ENCODE measurements around the gene ZCCHC14.
"Not testable (repeated sequence)": the region's sequence is repeated elsewhere in the genome, so short reads cannot be mapped to it uniquely, and the experiment has no call there.

The ZCCHC14 gene

DNA sequence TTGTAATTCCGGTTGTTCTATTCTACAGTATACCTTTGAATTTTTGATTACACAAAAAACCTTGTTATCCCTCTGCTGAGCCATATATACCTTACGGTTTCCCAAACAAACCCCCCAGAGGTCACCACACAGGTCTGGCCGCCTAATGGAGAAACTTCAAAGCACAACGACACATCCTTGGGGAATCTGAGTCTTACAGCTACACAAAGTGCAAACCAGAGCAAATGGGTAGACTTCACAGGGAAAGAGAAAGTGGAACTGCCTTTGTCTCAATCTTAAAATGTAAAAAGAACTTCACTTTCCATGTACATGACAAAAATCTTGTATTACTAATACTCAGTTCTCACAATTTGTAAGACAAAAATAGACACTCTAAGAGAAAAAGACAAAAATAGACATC is 111.9 kb downstream of the ZCCHC14 start:
- TF ChIP-seq, protein P1, sequence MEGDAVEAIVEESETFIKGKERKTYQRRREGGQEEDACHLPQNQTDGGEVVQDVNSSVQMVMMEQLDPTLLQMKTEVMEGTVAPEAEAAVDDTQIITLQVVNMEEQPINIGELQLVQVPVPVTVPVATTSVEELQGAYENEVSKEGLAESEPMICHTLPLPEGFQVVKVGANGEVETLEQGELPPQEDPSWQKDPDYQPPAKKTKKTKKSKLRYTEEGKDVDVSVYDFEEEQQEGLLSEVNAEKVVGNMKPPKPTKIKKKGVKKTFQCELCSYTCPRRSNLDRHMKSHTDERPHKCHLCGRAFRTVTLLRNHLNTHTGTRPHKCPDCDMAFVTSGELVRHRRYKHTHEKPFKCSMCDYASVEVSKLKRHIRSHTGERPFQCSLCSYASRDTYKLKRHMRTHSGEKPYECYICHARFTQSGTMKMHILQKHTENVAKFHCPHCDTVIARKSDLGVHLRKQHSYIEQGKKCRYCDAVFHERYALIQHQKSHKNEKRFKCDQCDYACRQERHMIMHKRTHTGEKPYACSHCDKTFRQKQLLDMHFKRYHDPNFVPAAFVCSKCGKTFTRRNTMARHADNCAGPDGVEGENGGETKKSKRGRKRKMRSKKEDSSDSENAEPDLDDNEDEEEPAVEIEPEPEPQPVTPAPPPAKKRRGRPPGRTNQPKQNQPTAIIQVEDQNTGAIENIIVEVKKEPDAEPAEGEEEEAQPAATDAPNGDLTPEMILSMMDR (IDR thresholded peaks at IDR 0.05; ENCODE audit: borderline replicate concordance, control extremely low read depth, extremely low read depth, insufficient read depth, missing control alignments): no peak
- in situ Hi-C loops (cut with MboI; ENCODE audit: low sequenced_read_pairs, unreplicated experiment): no loop called here

DNA sequence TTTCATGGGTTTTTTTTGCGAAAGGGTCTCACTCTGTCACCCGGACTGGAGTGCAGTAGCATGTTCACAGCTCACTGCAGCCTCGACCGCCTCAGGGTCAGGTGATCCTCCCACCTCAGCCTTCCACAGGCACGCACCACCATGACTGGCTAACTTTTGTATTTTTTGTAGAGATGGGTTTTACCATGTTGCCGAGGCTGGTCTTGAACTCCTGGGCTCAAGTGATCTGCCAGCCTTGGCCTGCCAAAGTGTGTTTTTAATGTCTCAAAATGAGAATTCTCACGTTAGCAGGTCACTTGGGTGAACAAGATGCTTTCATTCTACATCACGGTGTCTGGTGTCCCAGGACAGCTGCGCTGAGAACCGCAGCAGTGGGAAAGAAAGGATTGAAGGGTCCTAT is 112.4 kb downstream of the ZCCHC14 start:
- no peak for DNase-seq (ENCODE audit: low spot score)
- TF ChIP-seq, protein P1 (IDR thresholded peaks at IDR 0.05; ENCODE audit: borderline replicate concordance, control extremely low read depth, extremely low read depth, insufficient read depth, missing control alignments): no peak
- in situ Hi-C loops (cut with MboI; ENCODE audit: low sequenced_read_pairs, unreplicated experiment): no loop called here

More for the DNA sequence above, 111.9 kb downstream of the ZCCHC14 start:
- no peak for DNase-seq (ENCODE audit: low spot score)

DNA sequence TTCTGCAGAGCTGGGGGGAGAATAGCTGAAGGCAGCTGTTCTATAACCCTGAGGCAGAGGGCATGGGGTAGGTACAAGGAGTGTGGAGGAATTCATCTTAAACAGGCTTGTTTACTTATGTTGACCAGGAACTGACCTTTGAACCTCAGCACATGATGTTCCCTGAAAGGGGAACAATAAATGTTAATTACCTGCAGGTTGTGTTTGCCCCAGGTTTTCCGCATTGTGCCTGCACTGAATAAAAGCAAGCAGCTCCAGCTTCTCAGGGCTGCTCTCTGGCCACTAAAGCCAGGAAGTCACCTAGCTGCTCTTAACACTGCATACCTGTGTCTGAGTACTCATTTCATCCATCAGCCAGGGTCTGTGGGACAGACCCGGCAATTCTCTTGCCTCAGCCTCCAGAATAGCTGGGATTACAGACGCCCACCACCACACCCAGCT is 113.5 kb downstream of the ZCCHC14 start:
- DNase-seq (ENCODE audit: low spot score): not testable (repeated sequence)

DNA sequence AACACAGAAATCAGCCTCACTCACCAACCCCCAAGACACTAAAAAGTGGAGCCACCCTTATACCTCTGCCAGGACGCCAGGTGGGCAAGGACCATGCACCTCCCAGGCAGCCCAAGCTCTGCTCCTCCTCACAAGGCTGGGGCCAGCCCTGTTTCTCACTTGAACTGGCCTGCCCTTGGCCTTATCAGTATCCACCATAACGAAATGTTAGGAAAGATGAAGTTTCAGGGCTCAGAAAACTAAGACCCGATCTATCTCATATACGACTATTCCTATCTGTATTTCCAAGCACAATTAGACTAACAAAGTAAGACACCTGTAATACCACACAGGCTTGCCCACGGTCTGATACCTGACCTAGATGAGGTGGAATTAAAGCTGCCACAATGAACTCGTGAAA is 116.2 kb downstream of the ZCCHC14 start:
- in situ Hi-C loops (cut with MboI; ENCODE audit: low sequenced_read_pairs, unreplicated experiment): no loop called here
- TF ChIP-seq, protein P1 (IDR thresholded peaks at IDR 0.05; ENCODE audit: borderline replicate concordance, control extremely low read depth, extremely low read depth, insufficient read depth, missing control alignments): no peak
- no peak for DNase-seq (ENCODE audit: low spot score)

More for the DNA sequence above, 113.5 kb downstream of the ZCCHC14 start:
- in situ Hi-C loops (cut with MboI; ENCODE audit: low sequenced_read_pairs, unreplicated experiment): not testable (repeated sequence)

DNA sequence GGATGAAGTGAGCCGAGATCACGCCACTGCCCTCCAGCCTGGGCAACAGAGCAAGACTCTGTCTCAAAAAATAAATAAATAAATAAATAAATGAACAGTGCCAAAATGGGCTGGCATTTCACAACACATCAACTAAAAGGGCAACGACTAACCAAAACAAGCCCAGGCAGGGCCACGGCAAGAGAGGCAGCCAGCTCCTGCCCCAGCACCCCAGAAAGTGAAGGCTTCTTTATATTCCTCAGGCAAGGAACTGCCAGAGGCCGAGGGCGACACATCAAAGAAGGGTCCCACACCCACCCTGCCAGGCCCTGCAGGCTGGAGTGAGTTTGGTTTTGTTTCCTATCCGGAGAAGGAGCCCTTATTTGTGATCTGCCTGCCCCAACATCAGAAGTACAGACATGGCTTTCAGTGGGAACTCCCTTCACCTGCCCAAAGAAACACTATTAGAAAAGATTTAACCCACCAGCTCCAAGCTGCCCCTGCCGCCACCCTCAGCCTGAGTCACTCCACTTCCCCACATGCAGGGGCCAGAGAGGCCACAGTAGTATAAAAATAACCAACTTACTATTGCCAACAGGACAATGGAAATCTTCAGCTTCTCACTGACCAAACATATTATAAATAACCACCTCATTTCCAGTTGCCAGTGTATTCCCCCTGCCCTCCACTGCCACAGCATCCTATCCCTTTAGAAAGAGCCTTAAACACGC is 117.2 kb downstream of the ZCCHC14 start:
- DNase-seq (ENCODE audit: low spot score): peak; percentile 24
- in situ Hi-C loops (cut with MboI; ENCODE audit: low sequenced_read_pairs, unreplicated experiment): no loop called here

DNA sequence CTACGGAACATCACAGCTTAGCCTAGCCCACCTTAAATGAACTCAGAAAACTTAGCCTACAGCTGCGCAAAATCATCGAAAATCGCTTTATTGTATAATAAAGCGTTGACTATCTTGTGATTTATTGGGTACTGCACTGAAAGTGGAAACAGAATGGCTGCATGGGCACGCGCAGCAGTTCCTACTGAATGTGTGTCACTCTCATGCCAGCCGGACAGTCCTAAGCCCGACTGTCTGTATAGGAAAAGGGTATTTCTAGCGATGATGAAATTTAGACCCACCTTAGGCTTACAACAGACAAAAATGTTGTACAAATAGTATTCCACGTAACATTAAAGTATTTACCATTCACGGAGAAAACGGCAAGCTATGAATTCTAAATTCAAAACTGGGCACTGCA is 118.5 kb downstream of the ZCCHC14 start:
- no peak for DNase-seq (ENCODE audit: low spot score)
- in situ Hi-C loops (cut with MboI; ENCODE audit: low sequenced_read_pairs, unreplicated experiment): no loop called here
- TF ChIP-seq, protein P1 (IDR thresholded peaks at IDR 0.05; ENCODE audit: borderline replicate concordance, control extremely low read depth, extremely low read depth, insufficient read depth, missing control alignments): no peak

More for the DNA sequence above, 117.2 kb downstream of the ZCCHC14 start:
- TF ChIP-seq, protein P1 (IDR thresholded peaks at IDR 0.05; ENCODE audit: borderline replicate concordance, control extremely low read depth, extremely low read depth, insufficient read depth, missing control alignments): no peak

DNA sequence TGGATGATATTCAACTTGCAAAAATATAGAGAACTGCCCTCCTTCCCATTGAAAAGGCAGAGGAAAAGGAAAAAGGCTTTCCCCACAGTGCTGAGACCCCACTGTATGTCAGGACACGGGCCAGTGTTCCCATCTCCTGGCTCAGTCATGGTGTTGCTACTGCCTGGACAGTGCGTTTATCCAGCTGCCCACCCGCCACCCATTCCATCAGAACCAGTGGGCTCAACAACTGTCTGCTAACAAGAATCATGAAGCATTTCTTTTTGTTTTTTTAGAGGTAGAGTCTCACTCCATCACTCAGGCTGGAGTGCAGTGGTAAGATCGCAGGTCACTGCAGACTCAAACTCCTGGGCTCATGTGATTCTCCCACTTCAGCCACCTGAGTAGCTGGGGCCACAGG is 120.5 kb downstream of the ZCCHC14 start:
- DNase-seq (ENCODE audit: low spot score): no peak
- TF ChIP-seq, protein P1 (IDR thresholded peaks at IDR 0.05; ENCODE audit: borderline replicate concordance, control extremely low read depth, extremely low read depth, insufficient read depth, missing control alignments): no peak
- in situ Hi-C loops (cut with MboI; ENCODE audit: low sequenced_read_pairs, unreplicated experiment): no loop called here

Data from GM13976 (cell line).